ENCODE data around the gene HLA-G. TPM values are rescaled to one million over a fixed set of nuclear protein-coding genes. Genes with fewer than 3 reads are reported as not detected.
A peak's percentile ranks its signal among the peaks of the same experiment; 100 is the strongest.

The HLA-G gene
- total RNA-seq, 1 donor: not detected

DNA sequence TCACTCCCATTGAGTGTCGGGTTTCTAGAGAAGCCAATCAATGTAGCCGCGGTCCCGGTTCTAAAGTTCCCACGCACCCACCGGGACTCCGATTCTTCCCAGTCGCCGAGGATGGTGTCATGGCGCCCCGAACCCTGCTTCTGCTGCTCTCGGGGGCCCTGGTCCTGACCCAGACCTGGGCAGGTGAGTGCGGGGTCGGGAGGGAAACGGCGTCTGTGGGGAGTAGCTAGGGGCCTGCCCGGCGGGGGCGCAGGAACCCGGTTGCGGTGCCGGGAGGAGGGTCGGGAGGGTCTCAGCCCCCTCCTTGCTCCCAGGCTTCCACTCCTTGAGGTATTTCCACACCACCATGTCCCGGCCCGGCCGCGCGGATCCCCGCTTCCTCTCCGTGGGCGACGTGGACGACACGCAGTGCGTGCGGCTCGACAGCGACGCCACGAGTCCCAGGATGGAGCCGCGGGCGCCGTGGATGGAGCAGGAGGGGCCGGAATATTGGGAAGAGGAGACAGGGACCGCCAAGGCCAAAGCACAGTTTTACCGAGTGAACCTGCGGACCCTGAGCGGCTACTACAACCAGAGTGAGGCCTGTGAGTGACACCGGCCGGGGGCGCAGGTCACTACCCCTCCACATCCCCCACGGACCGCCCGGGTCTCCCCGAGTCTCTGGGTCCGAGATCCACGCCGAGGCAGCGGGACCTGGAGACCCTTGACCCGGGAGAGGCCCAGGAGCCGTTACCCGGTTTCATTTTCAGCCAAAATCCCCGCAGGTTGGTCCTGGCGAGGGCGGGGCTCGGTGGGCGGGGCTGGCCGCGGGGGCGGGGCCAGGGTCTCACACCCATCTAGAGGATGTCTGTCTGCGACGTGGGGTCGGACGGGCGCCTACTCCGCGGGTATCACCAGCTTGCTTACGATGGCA, 35.2 kb upstream of the HLA-G start:
- TF ChIP-seq, protein P1, sequence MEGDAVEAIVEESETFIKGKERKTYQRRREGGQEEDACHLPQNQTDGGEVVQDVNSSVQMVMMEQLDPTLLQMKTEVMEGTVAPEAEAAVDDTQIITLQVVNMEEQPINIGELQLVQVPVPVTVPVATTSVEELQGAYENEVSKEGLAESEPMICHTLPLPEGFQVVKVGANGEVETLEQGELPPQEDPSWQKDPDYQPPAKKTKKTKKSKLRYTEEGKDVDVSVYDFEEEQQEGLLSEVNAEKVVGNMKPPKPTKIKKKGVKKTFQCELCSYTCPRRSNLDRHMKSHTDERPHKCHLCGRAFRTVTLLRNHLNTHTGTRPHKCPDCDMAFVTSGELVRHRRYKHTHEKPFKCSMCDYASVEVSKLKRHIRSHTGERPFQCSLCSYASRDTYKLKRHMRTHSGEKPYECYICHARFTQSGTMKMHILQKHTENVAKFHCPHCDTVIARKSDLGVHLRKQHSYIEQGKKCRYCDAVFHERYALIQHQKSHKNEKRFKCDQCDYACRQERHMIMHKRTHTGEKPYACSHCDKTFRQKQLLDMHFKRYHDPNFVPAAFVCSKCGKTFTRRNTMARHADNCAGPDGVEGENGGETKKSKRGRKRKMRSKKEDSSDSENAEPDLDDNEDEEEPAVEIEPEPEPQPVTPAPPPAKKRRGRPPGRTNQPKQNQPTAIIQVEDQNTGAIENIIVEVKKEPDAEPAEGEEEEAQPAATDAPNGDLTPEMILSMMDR (IDR thresholded peaks at IDR 0.05; ENCODE audit: insufficient read depth, low read depth, low read length): peak; percentile 43
- peak; percentile 7 for DNase-seq (ENCODE audit: low read depth)

DNA sequence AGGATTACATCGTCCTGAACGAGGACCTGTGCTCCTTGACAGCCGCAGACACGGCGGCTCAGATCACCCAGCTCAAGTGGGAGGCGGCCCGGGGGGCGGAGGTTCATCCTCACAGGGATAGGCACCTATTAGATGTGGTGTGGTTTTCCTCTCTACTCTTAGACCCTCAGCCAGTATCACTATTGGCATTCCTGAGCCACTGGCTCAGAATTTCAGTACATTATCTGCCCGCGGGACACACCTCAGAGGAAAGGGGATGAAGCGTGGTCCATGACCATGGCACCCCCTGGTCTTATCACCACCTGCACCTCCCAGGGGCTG, 34.6 kb upstream of the HLA-G start:
- no peak for DNase-seq (ENCODE audit: low read depth)
- TF ChIP-seq, protein P1 (IDR thresholded peaks at IDR 0.05; ENCODE audit: insufficient read depth, low read depth, low read length): no peak
- no peak overlapping the region for H3K4me3 ChIP-seq (ENCODE audit: low read depth, low read length)

More for the DNA sequence above, 35.2 kb upstream of the HLA-G start:
- H3K4me3 ChIP-seq (ENCODE audit: low read depth, low read length): peak overlapping the region; percentile 54

DNA sequence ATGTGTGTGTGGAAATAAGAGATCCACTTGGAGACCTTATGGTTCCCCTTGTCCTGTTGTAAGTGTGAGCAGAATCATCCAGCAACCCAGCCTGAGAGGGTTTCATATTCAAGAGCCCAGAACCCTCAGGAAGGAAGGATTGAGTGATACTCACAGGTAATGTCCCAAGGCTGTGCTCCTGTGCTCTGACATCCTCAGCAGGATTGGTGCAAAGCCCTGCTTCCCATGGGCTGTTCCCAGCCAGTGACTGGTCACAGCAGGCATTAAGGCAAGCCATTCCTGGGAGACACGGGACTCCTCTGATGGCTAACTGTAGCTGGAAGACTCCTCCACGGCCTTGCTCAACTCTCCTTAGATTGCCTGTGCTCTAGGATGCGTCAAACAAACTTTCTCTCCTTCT, 33.8 kb upstream of the HLA-G start:
- TF ChIP-seq, protein P1 (IDR thresholded peaks at IDR 0.05; ENCODE audit: insufficient read depth, low read depth, low read length): no peak
- DNase-seq (ENCODE audit: low read depth): no peak
- no peak overlapping the region for H3K4me3 ChIP-seq (ENCODE audit: low read depth, low read length)

DNA sequence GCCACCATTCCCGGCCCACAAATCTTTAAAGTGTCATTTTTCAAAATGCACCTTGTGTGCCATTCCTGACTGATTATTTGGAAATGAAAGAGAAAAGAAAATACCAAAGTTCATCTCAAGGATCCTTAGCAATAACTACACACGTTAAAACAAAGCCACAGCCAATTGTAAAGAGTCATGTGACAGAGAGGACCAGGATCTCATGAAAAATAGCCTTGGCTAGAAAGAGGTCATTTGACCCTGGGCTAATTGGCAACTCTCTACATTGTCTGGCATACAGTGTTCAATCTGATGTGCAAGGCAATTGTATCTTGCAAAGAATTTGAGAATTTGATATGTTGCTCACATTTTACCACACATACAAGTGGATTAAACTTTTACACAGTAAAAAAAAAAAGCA, 31.6 kb upstream of the HLA-G start:
- no peak for DNase-seq (ENCODE audit: low read depth)
- TF ChIP-seq, protein P1 (IDR thresholded peaks at IDR 0.05; ENCODE audit: insufficient read depth, low read depth, low read length): no peak
- H3K4me3 ChIP-seq (ENCODE audit: low read depth, low read length): no peak overlapping the region

DNA sequence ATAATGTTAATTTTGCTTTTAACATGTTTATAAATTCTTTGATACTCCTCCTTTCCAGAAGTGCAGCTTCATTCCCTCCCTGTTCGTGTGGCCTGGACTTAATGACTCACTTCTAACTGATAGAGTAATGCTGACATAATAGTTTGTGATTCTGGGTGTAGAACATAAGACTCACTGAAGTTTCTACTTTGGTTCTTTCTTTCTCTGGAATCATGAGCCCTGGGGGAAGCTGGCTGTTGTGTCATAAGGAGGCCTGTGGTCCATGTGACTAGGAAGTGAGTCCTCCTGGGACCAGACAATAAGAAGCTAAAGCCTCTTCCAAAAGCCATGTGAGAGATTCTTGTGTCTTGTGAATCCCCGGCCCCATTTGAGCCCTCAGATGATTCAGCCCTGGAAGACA, 30.5 kb upstream of the HLA-G start:
- no peak overlapping the region for H3K4me3 ChIP-seq (ENCODE audit: low read depth, low read length)
- peak; percentile 5 for DNase-seq (ENCODE audit: low read depth)
- TF ChIP-seq, protein P1 (IDR thresholded peaks at IDR 0.05; ENCODE audit: insufficient read depth, low read depth, low read length): no peak

DNA sequence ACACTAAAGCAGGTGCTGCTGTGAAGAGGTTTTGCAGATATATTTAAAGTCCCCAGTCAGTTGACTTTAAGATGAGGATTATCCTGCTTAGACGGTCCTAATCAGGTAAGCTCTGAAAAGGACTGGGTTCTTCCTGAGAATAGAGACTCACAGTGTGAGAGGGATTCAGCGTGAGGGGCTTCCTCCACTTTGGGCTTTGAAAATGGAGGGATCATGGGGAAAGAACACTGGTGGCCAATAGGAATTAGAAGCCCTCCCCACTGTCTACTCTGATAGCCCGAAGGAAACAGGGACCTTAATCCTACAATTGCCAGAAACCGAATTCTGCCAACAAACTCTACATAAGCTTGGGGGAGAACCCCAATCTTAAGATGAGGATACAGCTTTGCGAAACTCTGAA, 29.7 kb upstream of the HLA-G start:
- no peak for DNase-seq (ENCODE audit: low read depth)
- TF ChIP-seq, protein P1 (IDR thresholded peaks at IDR 0.05; ENCODE audit: insufficient read depth, low read depth, low read length): no peak

More for the DNA sequence above, 29.7 kb upstream of the HLA-G start:
- H3K4me3 ChIP-seq (ENCODE audit: low read depth, low read length): no peak overlapping the region
